ENCODE results near the gene AUTS2. TPM values are rescaled to one million over a fixed set of nuclear protein-coding genes. Genes with fewer than 3 reads are reported as not detected.

The AUTS2 gene
- polyA plus RNA-seq, 1 donor from 2014 or later, result 97.3 TPM

- H3K79me2 ChIP-seq (replicated peaks; ENCODE audit: insufficient read depth, low read length), result peaks cover 20% of the 10 kb centered on the region
- no peak overlapping the region for H3K4me2 ChIP-seq (ENCODE audit: low read length)
- no peaks in the 10 kb centered on the region for H4K20me1 ChIP-seq (ENCODE audit: insufficient read depth)
- no peak overlapping the region for H2AFZ ChIP-seq (ENCODE audit: low read depth, low read length)
- H3K27ac ChIP-seq (ENCODE audit: low read length), result no peak overlapping the region
- H3K9me3 ChIP-seq (ENCODE audit: low read length), result no peaks in the 10 kb centered on the region
- H3K9ac ChIP-seq (ENCODE audit: low read length), result no peak overlapping the region
- no peaks in the 10 kb centered on the region for H3K9me2 ChIP-seq (ENCODE audit: insufficient read depth, low read length)
- H3K27me3 ChIP-seq (ENCODE audit: insufficient read depth, low read depth, low read length), result no peaks in the 10 kb centered on the region
- H3F3A ChIP-seq (ENCODE audit: insufficient read depth, low read length, poor library complexity, severe bottlenecking), result no peaks in the 10 kb centered on the region
- H3K36me3 ChIP-seq (ENCODE audit: insufficient read depth, low read length), result no peaks in the 10 kb centered on the region
- TF ChIP-seq, protein P1, sequence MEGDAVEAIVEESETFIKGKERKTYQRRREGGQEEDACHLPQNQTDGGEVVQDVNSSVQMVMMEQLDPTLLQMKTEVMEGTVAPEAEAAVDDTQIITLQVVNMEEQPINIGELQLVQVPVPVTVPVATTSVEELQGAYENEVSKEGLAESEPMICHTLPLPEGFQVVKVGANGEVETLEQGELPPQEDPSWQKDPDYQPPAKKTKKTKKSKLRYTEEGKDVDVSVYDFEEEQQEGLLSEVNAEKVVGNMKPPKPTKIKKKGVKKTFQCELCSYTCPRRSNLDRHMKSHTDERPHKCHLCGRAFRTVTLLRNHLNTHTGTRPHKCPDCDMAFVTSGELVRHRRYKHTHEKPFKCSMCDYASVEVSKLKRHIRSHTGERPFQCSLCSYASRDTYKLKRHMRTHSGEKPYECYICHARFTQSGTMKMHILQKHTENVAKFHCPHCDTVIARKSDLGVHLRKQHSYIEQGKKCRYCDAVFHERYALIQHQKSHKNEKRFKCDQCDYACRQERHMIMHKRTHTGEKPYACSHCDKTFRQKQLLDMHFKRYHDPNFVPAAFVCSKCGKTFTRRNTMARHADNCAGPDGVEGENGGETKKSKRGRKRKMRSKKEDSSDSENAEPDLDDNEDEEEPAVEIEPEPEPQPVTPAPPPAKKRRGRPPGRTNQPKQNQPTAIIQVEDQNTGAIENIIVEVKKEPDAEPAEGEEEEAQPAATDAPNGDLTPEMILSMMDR (IDR thresholded peaks at IDR 0.05; ENCODE audit: poor library complexity, severe bottlenecking), result no peak
- no peak for TF ChIP-seq RAD21 (conservative IDR thresholded peaks at IDR 0.05)
- no peak for TF ChIP-seq MXI1 (conservative IDR thresholded peaks at IDR 0.05; ENCODE audit: poor library complexity, severe bottlenecking)
- no peak for TF ChIP-seq TAF1 (IDR thresholded peaks at IDR 0.05; ENCODE audit: low read depth)
- no peak for TF ChIP-seq POLR2AphosphoS5 (IDR thresholded peaks at IDR 0.05)
- no peak overlapping the region for H3K4me3 ChIP-seq (ENCODE audit: low read length)
Observed at GRCh38 chr7:70008466-70008865, 410.2 kb downstream of the AUTS2 start.

DNA sequence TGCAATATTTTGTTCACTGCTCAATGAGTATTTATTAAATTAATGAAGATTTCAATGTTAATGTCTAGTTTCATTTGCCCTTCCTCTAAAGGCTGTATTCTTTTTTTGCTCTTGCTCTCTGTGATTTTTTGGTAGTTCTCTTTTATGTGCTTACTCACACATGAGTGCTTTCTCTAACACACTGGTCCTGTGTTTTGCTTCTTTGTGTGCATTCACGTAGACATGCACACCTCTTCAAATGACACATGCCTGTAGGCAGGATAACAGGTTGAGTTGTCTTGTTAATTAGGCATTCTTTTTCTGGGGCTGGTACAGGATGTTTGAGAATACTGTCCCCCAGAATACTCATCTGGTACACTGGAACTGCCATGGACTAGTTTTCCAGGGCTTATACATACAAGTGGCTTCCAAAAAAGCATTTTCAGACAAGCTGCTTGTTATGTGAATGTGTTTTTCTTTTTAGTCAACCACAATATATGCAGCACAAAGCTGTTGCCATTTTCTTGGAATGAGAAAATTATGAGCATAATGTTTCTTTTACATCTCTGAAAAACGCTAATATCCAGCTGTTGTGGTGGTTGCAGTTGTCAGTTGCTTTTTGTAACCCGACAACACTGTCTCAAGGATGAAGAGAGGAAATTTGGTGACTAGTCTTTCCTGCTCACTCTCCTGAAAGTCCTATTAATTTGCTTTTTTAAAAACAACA lies 416.4 kb downstream of the AUTS2 start:
- no peak overlapping the region for H3K27ac ChIP-seq (ENCODE audit: low read length)
- H3K9me3 ChIP-seq (ENCODE audit: low read length), result no peaks in the 10 kb centered on the region
- no peaks in the 10 kb centered on the region for H4K20me1 ChIP-seq (ENCODE audit: insufficient read depth)
- H3K9me2 ChIP-seq (ENCODE audit: insufficient read depth, low read length), result no peaks in the 10 kb centered on the region
- no peak overlapping the region for H3K4me2 ChIP-seq (ENCODE audit: low read length)
- H3F3A ChIP-seq (ENCODE audit: insufficient read depth, low read length, poor library complexity, severe bottlenecking), result no peaks in the 10 kb centered on the region
- no peak overlapping the region for H3K4me3 ChIP-seq (ENCODE audit: low read length)
- H3K9ac ChIP-seq (ENCODE audit: low read length), result no peak overlapping the region
- no peaks in the 10 kb centered on the region for H3K27me3 ChIP-seq (ENCODE audit: insufficient read depth, low read depth, low read length)
- H3K79me2 ChIP-seq (replicated peaks; ENCODE audit: insufficient read depth, low read length), result peaks cover 17% of the 10 kb centered on the region
- no peak overlapping the region for H2AFZ ChIP-seq (ENCODE audit: low read depth, low read length)
- no peaks in the 10 kb centered on the region for H3K36me3 ChIP-seq (ENCODE audit: insufficient read depth, low read length)
- TF ChIP-seq POLR2AphosphoS5 (IDR thresholded peaks at IDR 0.05), result no peak
- no peak for TF ChIP-seq MXI1 (conservative IDR thresholded peaks at IDR 0.05; ENCODE audit: poor library complexity, severe bottlenecking)
- no peak for TF ChIP-seq EP300 (conservative IDR thresholded peaks at IDR 0.05; ENCODE audit: poor library complexity, severe bottlenecking)
- TF ChIP-seq EZH2 (IDR thresholded peaks at IDR 0.05; ENCODE audit: borderline replicate concordance, insufficient read depth, low read length, poor library complexity, severe bottlenecking), result no peak
- no peak for TF ChIP-seq RAD21 (conservative IDR thresholded peaks at IDR 0.05)
- TF ChIP-seq TAF1 (IDR thresholded peaks at IDR 0.05; ENCODE audit: low read depth), result no peak
- TF ChIP-seq SMC3 (conservative IDR thresholded peaks at IDR 0.05; ENCODE audit: poor library complexity), result no peak
- TF ChIP-seq, protein P1 (IDR thresholded peaks at IDR 0.05; ENCODE audit: poor library complexity, severe bottlenecking), result no peak
- no peak for TF ChIP-seq REST (IDR thresholded peaks at IDR 0.05; ENCODE audit: borderline replicate concordance)
